ENCODE results near the gene SLC2A9.

SLC2A9 gene

GRCh38 chr4:10001757-10002156, 19.5 kb downstream of the SLC2A9 start:
- TF ChIP-seq TSHZ2 (CRISPR knock-in tag; IDR thresholded peaks at IDR 0.05) (no peak), ZFP30 (CRISPR knock-in tag; IDR thresholded peaks at IDR 0.05) (no peak), TOX (CRISPR knock-in tag; IDR thresholded peaks at IDR 0.05; ENCODE audit: borderline replicate concordance) (no peak), PPARA (CRISPR knock-in tag; IDR thresholded peaks at IDR 0.05; ENCODE audit: borderline replicate concordance) (no peak), ZNF565 (CRISPR knock-in tag; conservative IDR thresholded peaks at IDR 0.05; ENCODE audit: low read depth) (no peak), BACH2 (CRISPR knock-in tag; IDR thresholded peaks at IDR 0.05; ENCODE audit: borderline replicate concordance) (no peak), GLIS3 (CRISPR knock-in tag; IDR thresholded peaks at IDR 0.05) (no peak), ARNTL (CRISPR knock-in tag; IDR thresholded peaks at IDR 0.05; ENCODE audit: borderline replicate concordance, low read depth) (no peak), ZFP3 (CRISPR knock-in tag; IDR thresholded peaks at IDR 0.05) (no peak), ZNF70 (CRISPR knock-in tag; IDR thresholded peaks at IDR 0.05) (no peak), ISL1 (CRISPR knock-in tag; IDR thresholded peaks at IDR 0.05) (no peak), CSDC2 (CRISPR knock-in tag; IDR thresholded peaks at IDR 0.05) (no peak), CSRNP3 (CRISPR knock-in tag; IDR thresholded peaks at IDR 0.05) (no peak), CREB5 (CRISPR knock-in tag; IDR thresholded peaks at IDR 0.05; ENCODE audit: low read depth) (no peak), RARB (CRISPR knock-in tag; IDR thresholded peaks at IDR 0.05) (no peak), TCF4 (CRISPR knock-in tag; IDR thresholded peaks at IDR 0.05; ENCODE audit: borderline replicate concordance) (no peak), POU6F1 (CRISPR knock-in tag; IDR thresholded peaks at IDR 0.05; ENCODE audit: borderline replicate concordance, low read depth) (no peak), OSR1 (CRISPR knock-in tag; IDR thresholded peaks at IDR 0.05) (no peak), PATZ1 (CRISPR knock-in tag; IDR thresholded peaks at IDR 0.05; ENCODE audit: borderline replicate concordance) (no peak), ZNF8 (CRISPR knock-in tag; IDR thresholded peaks at IDR 0.05) (no peak)
- ATAC-seq: no peak

- no peak for ATAC-seq
- no peak for TF ChIP-seq OSR1 (CRISPR knock-in tag; IDR thresholded peaks at IDR 0.05)
- TF ChIP-seq SNAI2 (CRISPR knock-in tag; IDR thresholded peaks at IDR 0.05): no peak
- TF ChIP-seq ZFP3 (CRISPR knock-in tag; IDR thresholded peaks at IDR 0.05): no peak
Observed at GRCh38 chr4:9999956-10000561, 21.2 kb downstream of the SLC2A9 start.

GRCh38 chr4:9997886-9998285, 23.4 kb downstream of the SLC2A9 start:
- ATAC-seq: no peak
- TF ChIP-seq CSDC2 (CRISPR knock-in tag; IDR thresholded peaks at IDR 0.05) (no peak), PATZ1 (CRISPR knock-in tag; IDR thresholded peaks at IDR 0.05; ENCODE audit: borderline replicate concordance) (no peak), ZNF70 (CRISPR knock-in tag; IDR thresholded peaks at IDR 0.05) (no peak), TOX (CRISPR knock-in tag; IDR thresholded peaks at IDR 0.05; ENCODE audit: borderline replicate concordance) (no peak), OSR1 (CRISPR knock-in tag; IDR thresholded peaks at IDR 0.05) (no peak), CSRNP3 (CRISPR knock-in tag; IDR thresholded peaks at IDR 0.05) (no peak), ARNTL (CRISPR knock-in tag; IDR thresholded peaks at IDR 0.05; ENCODE audit: borderline replicate concordance, low read depth) (no peak), ZFP30 (CRISPR knock-in tag; IDR thresholded peaks at IDR 0.05) (no peak), ISL1 (CRISPR knock-in tag; IDR thresholded peaks at IDR 0.05) (no peak), SNAI2 (CRISPR knock-in tag; IDR thresholded peaks at IDR 0.05) (no peak), ZNF8 (CRISPR knock-in tag; IDR thresholded peaks at IDR 0.05) (no peak), RARB (CRISPR knock-in tag; IDR thresholded peaks at IDR 0.05) (no peak), POU6F1 (CRISPR knock-in tag; IDR thresholded peaks at IDR 0.05; ENCODE audit: borderline replicate concordance, low read depth) (no peak)
